GM21515 (cell line): ENCODE data around the gene CAMSAP2.
A peak's percentile ranks its signal among the peaks of the same experiment; 100 is the strongest.
"Not testable (repeated sequence)": the region's sequence is repeated elsewhere in the genome, so short reads cannot be mapped to it uniquely, and the experiment has no call there.

ENCODE experiments used
- ATAC-seq: cut with Tn5 transposase; IDR thresholded peaks from one replicate; pipeline ENCODE4 v1.9.1; 2021; ENCODE audit not compliant: unreplicated experiment

Gene CAMSAP2

DNA sequence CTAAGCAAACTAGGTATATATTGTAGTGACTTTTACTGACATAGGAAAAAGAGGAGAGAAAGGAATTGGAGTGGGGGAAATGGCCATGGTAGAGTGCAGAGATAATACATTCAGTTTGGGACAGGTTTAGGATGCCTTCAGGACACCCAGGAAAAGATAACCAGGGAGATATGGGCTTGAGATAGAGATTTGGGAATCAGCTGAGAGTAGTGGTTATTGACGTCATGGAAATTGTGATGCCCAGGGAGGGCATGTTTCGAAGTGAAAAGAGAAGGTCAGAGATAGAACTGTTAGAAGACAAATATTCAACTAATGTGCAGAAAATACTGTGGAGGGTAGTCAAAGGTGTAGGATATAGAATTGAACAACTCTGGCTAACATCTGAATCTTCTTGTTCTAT lies 40.6 kb downstream of the CAMSAP2 start:
- ATAC-seq: no peak

DNA sequence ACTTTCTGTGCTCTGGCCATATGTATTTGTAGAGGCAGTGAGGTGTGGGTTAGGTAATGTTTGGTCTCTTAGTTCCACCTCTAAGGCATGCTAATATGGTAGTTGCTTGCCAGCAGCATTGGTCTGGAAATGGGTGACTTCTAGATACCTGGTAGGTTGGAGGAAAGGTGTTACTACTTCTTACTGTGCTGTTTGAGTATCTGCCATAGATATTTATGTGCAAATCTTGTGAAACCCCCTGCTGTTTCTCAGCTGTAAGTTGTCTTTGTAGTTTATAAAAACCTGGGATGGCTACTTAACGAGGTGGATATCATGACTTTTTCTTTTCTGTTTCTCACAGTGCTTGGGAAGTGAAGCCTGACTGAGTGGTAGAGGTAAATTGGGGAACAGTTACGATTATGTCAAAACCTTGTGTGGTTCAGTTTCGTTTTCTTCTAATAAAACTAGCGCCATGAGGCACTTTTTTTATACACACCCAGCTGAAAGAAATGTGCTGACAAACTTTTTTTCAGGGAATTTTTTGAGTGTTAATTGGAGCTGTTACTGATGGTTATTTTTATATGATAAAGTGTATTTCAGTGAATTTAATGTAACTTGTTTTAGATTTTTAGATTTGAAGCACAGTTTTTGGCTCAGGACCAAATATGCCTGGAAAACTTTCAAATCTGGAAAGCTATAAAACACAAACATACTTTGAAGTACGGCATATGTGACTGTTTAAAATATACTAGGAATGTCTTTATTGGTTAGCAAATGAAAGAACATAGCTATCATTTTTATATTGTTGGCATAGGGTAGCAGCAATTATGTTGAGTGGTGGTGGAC lies 42.1 kb downstream of the CAMSAP2 start:
- ATAC-seq: no peak

DNA sequence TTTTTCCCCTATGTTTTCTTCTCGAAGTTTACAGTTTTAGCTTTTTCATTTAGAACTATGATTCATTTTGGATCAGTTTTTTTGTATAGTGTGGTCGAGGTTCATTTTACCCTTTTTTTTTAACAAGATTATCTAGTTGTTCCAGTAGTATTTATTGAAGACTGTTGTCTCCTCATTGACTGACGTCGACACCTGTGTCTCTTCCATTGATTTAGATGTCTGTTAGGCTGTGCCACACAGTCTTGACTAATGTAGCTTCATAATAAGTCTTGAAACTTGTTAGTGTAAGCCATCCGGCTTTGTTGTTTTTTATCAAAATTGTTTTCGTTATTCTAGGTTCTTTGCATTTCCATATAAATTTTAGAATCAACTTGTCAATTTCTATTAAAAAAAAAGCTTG lies 45.2 kb downstream of the CAMSAP2 start:
- no peak for ATAC-seq

DNA sequence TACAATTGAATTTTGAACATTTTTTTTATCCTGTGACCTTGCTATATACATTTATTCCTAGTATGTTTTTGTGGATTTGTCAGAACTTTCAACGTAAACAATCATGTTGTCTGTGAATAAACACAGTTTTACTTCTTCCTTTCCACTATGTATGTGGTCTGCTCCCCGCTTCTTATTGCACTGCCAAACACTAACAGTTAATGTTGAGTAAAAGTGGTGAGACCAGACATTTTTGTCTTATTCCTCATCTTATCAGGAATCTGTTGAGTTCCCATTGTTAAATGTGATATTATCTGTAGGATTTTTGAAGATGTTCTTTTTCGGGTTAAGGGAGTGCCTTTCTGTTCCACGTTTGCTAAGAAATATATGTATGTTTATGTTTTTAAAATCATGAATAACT lies 45.9 kb downstream of the CAMSAP2 start:
- no peak for ATAC-seq

DNA sequence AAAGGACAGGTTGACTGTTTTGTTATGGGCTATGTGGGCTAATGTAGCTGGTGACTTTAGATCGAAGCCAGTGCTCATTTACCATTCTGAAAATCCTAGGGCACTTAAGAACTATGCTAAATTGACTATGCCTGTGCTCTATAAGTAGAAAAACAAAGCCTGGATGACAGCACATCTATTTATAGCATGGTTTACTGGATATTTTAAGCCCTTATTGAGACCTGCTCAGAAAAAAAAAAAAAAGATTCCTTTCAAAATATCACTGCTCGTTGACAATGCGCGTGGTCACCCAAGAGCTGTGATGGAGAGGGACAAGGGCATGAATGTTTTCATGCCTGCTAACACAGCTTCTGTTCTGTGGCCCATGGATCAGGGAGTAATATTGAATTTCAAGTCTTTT lies 48.1 kb downstream of the CAMSAP2 start:
- ATAC-seq: no peak

DNA sequence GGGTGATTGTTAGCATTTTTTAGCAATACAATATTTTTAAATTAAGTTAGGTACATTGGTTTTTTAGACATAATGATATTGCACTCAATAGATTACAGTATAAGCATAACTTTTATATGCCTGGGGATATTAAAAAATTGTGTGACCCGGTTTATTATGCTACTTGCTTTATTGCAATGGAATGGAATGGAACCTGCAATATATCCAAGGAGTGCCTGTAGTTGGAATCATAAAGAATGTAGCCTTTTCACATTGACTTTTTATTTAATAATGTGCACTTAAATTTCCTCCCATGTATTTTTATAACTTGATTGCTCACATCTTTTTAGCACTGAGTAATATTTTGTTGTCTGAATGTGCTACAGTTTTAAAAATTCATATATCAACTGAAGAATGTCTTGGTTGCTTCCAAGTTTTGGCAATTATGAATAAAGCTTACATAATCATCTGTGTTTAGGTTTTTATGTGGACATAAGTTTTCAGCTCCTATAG lies 49.2 kb downstream of the CAMSAP2 start:
- ATAC-seq: no peak

DNA sequence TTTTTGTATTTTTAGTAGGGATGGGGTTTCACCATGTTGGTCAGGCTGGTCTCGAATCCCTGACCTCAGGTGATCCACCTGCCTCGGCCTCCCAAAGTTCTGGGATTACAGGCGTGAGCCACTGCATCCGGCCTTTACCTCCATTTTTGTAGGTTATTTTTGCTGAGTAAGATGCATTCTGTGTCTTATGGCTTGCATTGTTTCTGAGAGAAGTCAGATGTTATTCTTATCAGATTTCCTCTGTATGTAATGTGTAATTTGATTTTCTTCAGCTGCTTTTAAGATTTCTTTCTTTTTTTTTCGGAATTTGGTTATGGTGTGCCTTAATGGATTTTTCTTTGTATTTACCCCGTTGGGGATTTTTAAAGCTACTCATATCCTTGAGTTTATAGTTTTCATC lies 52.3 kb downstream of the CAMSAP2 start:
- not testable (repeated sequence) for ATAC-seq

DNA sequence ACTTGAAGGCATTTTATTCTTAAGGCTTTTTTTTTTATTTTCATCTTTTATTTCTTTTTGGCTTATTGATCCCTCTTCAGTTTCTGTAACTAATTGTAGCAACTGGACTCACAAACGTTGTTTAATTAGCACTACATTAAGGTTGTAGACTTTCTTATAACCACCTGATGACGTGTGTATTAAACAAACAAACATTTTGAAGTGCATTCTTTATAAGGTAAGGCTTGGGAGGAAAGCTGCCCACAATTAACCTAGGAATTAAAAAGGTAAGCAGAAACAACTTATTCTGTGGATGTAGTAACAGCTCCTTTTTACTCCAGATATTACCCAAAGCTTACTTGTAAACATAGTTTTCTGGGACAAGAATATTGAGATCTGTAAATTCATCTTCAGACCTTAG lies 55.0 kb downstream of the CAMSAP2 start:
- no peak for ATAC-seq

DNA sequence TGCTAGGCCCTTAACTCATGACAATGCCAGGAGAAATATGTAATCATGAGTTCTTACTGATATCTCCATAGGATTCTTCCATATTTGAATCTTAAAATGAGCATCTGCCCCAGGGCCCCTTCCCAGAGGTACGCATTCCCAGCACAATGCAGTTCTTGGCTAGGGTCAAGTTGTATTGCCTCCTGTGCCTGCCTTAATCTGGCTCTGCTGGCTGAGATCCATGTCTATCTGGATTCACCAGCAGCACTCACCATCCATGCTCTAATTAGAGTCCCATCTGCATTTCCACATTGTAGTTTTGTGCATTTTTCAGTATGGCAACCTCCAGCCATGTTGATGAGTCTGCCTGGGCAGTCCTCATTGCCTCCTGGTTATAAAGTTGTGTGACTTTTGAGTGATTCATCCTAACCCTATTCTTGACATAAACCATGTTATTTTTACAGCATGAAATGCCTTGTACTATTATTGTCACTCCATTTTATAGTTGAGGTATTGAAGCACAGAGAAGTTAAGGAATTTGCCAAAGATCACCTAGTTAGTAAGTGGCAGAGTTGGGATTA lies 55.9 kb downstream of the CAMSAP2 start:
- ATAC-seq: no peak

DNA sequence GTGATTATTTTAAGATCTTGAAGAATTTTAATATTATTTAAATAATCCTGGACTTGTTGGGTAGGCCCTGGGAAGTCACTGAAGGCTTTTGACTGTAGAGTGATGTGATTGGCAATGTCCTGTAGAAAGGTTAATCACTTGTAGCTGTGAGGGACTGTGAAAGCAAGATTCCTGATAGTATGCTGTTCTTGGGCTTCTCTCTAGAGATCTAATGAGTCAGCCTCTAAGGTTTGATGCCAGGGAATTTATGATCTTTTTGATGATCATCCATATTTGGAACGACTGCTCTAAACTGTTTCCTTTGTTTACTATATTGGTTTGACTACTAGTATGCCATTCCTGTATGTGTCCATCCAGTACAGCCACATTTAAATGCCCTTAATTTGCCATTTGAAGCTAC lies 56.5 kb downstream of the CAMSAP2 start:
- no peak for ATAC-seq

DNA sequence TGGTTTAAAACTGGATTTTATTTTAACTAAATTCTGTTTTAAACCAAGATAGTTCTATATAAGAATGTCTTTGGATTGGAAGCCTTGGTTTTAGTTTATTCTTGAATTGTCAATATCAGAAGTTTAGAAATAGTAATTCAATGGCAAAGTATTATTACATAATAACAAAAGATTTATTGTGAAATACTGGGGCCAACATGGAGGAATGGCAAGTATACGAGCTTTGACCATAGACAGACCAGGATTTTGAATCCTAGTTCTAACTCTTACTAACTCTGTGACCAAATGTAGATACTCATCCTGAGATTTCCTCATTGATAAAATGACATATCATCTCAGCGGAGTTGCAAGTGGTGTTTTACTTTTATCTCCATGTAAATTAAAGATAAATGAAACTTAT lies 63.3 kb downstream of the CAMSAP2 start:
- ATAC-seq: no peak

DNA sequence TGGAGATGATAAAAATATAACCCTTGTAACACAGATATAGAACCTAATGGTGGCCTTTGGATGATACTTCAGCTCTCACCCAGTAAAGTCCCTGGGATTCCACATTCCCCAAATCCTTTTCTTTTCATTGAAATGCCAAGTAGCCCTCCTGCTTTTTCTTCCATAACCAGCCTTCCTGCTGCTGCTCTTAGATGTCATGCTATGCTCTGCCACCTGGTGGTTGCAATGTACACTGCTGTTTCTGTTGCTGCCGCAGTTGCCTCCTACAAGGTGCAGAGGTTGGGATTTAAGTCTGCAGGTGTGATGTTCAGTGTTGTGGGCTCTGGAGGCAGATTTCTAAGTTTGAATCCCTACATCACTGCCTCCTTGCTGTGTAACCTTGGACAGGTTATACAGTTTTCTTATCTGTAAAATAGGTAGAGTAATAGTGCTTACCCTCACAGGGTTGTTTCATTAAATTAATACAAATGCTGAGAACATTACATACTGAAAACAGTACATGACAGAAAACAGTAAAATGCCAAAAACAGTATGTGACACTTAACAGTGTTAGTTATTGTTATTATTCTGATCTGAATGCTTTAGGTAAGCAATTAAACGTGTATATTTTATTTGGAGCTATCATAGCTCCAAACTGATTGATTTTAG lies 64.3 kb downstream of the CAMSAP2 start:
- peak; percentile 79 for ATAC-seq

DNA sequence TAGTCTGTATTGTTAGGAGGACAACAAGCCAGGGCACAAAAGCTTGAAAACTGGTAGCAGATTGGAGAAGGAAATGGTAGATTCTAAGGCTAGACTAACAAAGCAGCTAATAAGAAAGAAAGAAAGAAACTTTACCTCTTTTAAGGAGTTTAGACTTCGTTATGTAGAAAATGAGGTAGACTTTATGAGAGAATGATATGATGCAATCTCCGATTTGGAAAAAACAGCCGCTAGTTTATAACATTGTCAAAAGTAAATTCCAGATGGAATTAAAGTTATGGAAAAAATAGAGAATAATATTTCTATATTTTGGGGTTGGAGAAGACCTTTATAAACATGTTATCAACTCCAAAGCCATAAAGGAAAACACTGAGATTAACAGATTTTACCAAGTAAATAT lies 67.0 kb downstream of the CAMSAP2 start:
- no peak for ATAC-seq

DNA sequence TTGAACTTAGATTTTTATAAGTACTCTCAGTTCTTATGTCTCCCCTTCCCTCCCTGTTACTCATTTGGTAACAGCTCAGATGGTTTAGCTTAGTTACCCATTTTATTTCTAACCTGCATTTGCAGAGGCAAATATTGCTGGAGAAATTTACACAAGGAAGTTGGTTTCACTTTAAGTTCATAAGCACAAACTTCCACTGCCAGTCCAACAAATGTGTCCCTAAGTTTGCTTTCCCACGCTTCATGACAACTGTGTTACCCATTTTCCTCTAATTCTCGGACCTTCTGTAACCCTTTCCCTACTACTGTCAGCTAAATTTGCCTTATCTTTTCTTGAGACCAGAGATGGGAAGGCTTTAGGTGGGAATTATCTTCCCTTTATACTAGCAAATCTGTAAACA lies 70.2 kb downstream of the CAMSAP2 start:
- no peak for ATAC-seq

DNA sequence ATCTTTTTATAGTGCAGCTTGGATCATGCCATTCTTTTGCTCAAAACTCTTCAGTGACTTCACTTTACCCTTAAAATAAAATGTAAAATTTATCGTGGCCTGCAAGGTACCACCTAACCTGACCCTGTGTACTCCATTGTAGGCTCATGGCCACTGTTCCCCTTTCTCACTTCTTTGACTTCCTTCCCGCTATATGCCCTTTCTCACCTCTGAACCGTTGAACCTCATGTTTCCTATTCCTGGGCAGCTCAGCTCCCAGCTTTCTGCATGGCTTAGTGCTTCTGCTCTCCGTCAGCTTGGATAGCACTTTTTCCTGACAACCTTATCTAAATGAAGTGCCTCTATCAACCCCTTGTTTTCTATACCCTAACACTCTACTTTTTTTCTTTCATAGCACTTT lies 73.0 kb downstream of the CAMSAP2 start:
- no peak for ATAC-seq

DNA sequence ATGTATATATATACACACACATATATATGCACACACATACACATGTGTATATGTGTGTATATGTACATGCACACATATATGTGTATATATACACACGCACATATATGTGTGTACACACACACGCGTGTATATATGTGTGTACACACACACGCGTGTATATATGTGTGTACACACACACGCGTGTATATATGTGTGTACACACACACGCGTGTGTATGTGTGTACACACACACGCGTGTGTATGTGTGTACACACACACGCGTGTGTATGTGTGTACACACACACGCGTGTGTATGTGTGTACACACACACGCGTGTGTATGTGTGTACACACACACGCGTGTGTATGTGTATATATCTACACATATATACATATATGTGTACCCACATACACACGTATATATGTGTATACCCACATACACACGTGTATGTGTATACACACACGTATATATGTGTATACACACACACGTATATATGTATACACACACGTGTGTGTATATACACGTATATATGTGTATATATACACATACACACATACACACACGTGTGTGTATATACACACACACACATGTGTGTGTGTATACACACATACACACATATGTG lies 78.0 kb downstream of the CAMSAP2 start:
- not testable (repeated sequence) for ATAC-seq

DNA sequence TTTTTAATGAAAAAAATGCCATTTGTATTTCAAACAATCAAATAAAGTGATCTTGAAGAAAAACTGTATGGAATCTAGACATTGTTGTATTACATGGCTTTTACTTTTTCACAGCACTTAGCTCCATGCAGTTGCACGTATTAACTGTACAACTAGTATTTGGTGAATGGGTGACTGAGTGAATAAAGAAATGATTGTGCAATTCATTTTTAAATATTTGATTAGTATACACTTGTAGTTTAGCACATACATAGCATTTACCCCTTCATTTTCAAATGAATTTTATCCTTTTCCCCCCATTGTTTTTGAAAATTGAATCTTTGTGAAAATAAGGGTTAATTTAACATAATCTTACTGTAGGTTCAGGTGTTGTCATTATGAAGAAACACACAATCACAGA lies 79.6 kb downstream of the CAMSAP2 start:
- ATAC-seq: no peak

DNA sequence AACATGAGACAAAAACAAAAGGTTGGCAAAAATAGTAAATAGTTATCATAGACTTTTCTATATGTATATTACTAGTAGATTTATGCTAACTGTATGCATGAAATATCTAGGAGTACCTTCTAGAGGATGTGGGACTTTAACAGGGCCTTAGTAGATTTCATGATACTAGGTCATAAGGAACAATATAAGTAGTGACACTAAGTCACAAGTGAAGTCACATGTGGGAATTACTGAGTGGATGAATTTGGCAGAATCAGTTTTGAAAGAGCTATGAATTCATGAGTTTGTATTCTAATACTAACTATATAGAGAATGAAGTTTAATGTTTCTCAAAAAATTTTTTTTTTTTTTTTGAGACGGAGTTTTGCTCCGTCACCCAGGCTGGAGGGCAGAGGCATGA lies 81.0 kb downstream of the CAMSAP2 start:
- no peak for ATAC-seq

DNA sequence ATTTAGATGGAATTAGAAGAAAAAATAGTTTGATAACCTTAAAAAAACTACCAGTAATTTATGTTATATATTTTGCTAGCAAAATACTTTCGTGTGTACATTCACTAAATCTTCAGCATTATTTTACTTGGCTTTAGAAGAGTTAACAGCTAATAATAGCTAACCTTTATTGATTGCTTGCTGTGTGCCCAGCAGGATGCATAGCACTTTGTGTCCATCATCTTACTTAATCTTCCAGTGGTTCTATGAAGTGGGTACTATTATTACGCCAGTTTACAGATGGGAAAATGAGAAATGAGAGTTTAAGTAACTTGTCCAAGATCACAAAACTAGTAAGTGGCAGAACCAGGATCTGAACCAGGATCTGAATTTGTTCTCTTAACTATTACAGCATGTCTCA lies 92.4 kb downstream of the CAMSAP2 start:
- no peak for ATAC-seq

DNA sequence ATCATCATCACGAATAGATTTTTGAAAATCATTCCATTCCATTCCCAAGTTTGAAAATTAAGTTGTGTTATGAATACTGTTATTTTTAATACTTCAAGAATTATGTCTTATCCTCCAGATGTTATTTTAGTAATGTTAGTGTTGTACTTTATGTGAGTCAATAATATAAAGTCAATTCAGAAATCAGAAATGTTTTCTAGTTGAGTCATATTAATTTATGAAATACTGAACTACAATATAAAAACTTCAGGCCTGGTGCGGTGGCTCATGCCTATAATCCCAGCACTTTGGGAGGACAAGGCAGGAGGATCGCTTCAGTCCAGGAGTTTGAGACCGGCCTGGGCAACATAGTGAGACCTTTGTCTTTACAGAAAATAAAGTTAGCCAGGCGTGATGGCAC lies 95.7 kb downstream of the CAMSAP2 start:
- no peak for ATAC-seq

DNA sequence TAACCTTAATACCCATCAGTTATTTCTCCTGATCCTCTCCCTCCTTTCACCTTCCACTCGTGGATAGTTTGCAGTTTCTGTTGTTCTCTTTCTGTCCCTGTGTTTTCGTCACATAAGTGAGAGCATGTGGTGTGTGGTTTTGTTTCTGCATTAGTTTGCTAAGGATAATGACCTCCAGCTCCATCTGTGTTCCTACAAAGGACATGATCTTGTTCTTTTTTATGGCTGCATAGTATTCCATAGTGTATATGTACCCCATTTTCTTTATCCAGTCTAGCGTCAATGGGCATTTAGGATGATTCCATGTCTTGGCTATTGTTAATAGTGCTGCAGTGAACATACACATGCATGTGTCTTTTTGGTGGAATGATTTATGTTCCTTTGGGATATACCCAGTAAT lies 97.5 kb downstream of the CAMSAP2 start:
- no peak for ATAC-seq
